MG63 (cell line): ENCODE results near the gene MAGEA6. TPM values are rescaled to one million over a fixed set of nuclear protein-coding genes. Genes with fewer than 3 reads are reported as not detected.
"Not testable (repeated sequence)": the region's sequence is repeated elsewhere in the genome, so short reads cannot be mapped to it uniquely, and the experiment has no call there.

Experiments used
- DNase-seq: peaks from one replicate; pipeline ENCODE4 v3.0.0-alpha.2; 2020
- H3K27me3 ChIP-seq: fragments of 250-450 bp; sonication (Bioruptor Pico); 2 replicates; pipeline ENCODE4 v1.5.1; 2020; ENCODE audit warnings: mild to moderate bottlenecking, moderate library complexity
- H3K36me3 ChIP-seq: fragments of 250-450 bp; sonication (Bioruptor Pico); 2 replicates; pipeline ENCODE4 v1.5.1; 2020; ENCODE audit warnings: mild to moderate bottlenecking, moderate library complexity
- H3K4me3 ChIP-seq: fragments of 250-450 bp; sonication (Bioruptor Pico); 2 replicates; pipeline ENCODE4 v1.5.1; 2020; ENCODE audit warnings: mild to moderate bottlenecking, moderate library complexity
- H3K9me3 ChIP-seq: fragments of 250-450 bp; sonication (Bioruptor Pico); 2 replicates; pipeline ENCODE4 v1.5.1; 2020; ENCODE audit warnings: mild to moderate bottlenecking, moderate library complexity
- total RNA-seq: library from RNA; depleted of rRNA; stranded (reverse); fragments of >200 nt; shearing (Covaris generic); gene quantifications from 2 replicates; pipeline ENCODE4 v1.2.3, GENCODE V29; 2014; ENCODE audit warnings: low replicate concordance; rRNA removed

MAGEA6 gene
- total RNA-seq = not detected in 2 replicates

- not testable (repeated sequence) for H3K27me3 ChIP-seq, H3K9me3 ChIP-seq, H3K4me3 ChIP-seq, DNase-seq, H3K36me3 ChIP-seq
These were observed at the start of gene MAGEA6 for GRCh38 chrX:152769549-152770289. Gene MAGEA6, minus strand, starts transcription at chrX:152769689. Its CDS starts 2,039 bp downstream, at chrX:152767650.

- H3K9me3 ChIP-seq = no peaks in the 10 kb centered on the region
- no peaks in the 10 kb centered on the region for H3K36me3 ChIP-seq
- DNase-seq = no peak
- H3K4me3 ChIP-seq = no peak overlapping the region
- no peaks in the 10 kb centered on the region for H3K27me3 ChIP-seq
These were observed 49.8 kb upstream of the MAGEA6 start for GRCh38 chrX:152819266-152819665.

GRCh38 chrX:152818356-152818755, 48.9 kb upstream of the MAGEA6 start:
- no peaks in the 10 kb centered on the region for H3K9me3 ChIP-seq
- DNase-seq = no peak
- H3K4me3 ChIP-seq = no peak overlapping the region
- H3K27me3 ChIP-seq = no peaks in the 10 kb centered on the region
- H3K36me3 ChIP-seq = no peaks in the 10 kb centered on the region

- peak; percentile 36 for DNase-seq
- no peaks in the 10 kb centered on the region for H3K9me3 ChIP-seq
- no peak overlapping the region for H3K4me3 ChIP-seq
- H3K27me3 ChIP-seq = no peaks in the 10 kb centered on the region
- H3K36me3 ChIP-seq = no peaks in the 10 kb centered on the region
These were observed 47.7 kb upstream of the MAGEA6 start for GRCh38 chrX:152817078-152817764.

GRCh38 chrX:152814048-152814447, 44.6 kb upstream of the MAGEA6 start:
- H3K36me3 ChIP-seq = no peaks in the 10 kb centered on the region
- H3K27me3 ChIP-seq = no peaks in the 10 kb centered on the region
- no peak for DNase-seq
- H3K4me3 ChIP-seq = no peak overlapping the region
- H3K9me3 ChIP-seq = no peaks in the 10 kb centered on the region

- Histone ChIP-seq H3K27me3 (no peaks in the 10 kb centered on the region), H3K9me3 (no peaks in the 10 kb centered on the region), H3K36me3 (no peaks in the 10 kb centered on the region), H3K4me3 (no peak overlapping the region)
- no peak for DNase-seq
These were observed 43.7 kb upstream of the MAGEA6 start for GRCh38 chrX:152813206-152813605.

- DNase-seq = no peak
- H3K27me3 ChIP-seq = no peaks in the 10 kb centered on the region
- no peaks in the 10 kb centered on the region for H3K36me3 ChIP-seq
- H3K4me3 ChIP-seq = no peak overlapping the region
- H3K9me3 ChIP-seq = no peaks in the 10 kb centered on the region
These were observed 40.9 kb upstream of the MAGEA6 start for GRCh38 chrX:152810403-152810802.

GRCh38 chrX:152806035-152806434, 36.5 kb upstream of the MAGEA6 start:
- H3K4me3 ChIP-seq = no peak overlapping the region
- H3K27me3 ChIP-seq = no peaks in the 10 kb centered on the region
- DNase-seq = no peak
- H3K9me3 ChIP-seq = no peaks in the 10 kb centered on the region
- no peaks in the 10 kb centered on the region for H3K36me3 ChIP-seq

- Histone ChIP-seq H3K36me3 (no peaks in the 10 kb centered on the region), H3K4me3 (no peak overlapping the region), H3K27me3 (no peaks in the 10 kb centered on the region), H3K9me3 (no peaks in the 10 kb centered on the region)
- no peak for DNase-seq
These were observed 29.5 kb upstream of the MAGEA6 start for GRCh38 chrX:152798945-152799344.

- not testable (repeated sequence) for H3K9me3 ChIP-seq, DNase-seq, H3K27me3 ChIP-seq, H3K4me3 ChIP-seq, H3K36me3 ChIP-seq
These were observed 17.6 kb upstream of the MAGEA6 start for GRCh38 chrX:152787062-152787461.

- H3K36me3 ChIP-seq, H3K27me3 ChIP-seq, DNase-seq, H3K9me3 ChIP-seq, H3K4me3 ChIP-seq: not testable (repeated sequence)
These were observed 2.9 kb downstream of the MAGEA6 start for GRCh38 chrX:152766562-152766961.

- H3K36me3 ChIP-seq, H3K4me3 ChIP-seq, H3K27me3 ChIP-seq, DNase-seq, H3K9me3 ChIP-seq: not testable (repeated sequence)
These were observed 7.9 kb downstream of the MAGEA6 start for GRCh38 chrX:152761582-152761981.

GRCh38 chrX:152759544-152759943, 9.9 kb downstream of the MAGEA6 start:
- DNase-seq, H3K36me3 ChIP-seq, H3K9me3 ChIP-seq, H3K27me3 ChIP-seq, H3K4me3 ChIP-seq: not testable (repeated sequence)

GRCh38 chrX:152758918-152759317, 10.6 kb downstream of the MAGEA6 start, which contains the start of gene CSAG3:
Gene CSAG3, plus strand, starts transcription at chrX:152759218.
- not testable (repeated sequence) for H3K4me3 ChIP-seq, H3K36me3 ChIP-seq, H3K27me3 ChIP-seq, H3K9me3 ChIP-seq, DNase-seq

GRCh38 chrX:152754871-152755270, 14.6 kb downstream of the MAGEA6 start:
- DNase-seq, H3K27me3 ChIP-seq, H3K36me3 ChIP-seq, H3K4me3 ChIP-seq, H3K9me3 ChIP-seq: not testable (repeated sequence)

GRCh38 chrX:152753686-152754650, 15.5 kb downstream of the MAGEA6 start, which contains the start of gene MAGEA2:
Gene MAGEA2, minus strand, starts transcription at chrX:152753842. Its CDS starts 2,479 bp downstream, at chrX:152751363.
- DNase-seq, H3K27me3 ChIP-seq, H3K4me3 ChIP-seq, H3K9me3 ChIP-seq, H3K36me3 ChIP-seq: not testable (repeated sequence)

GRCh38 chrX:152738560-152738959, 30.9 kb downstream of the MAGEA6 start:
- H3K9me3 ChIP-seq = no peaks in the 10 kb centered on the region
- no peaks in the 10 kb centered on the region for H3K27me3 ChIP-seq
- no peak overlapping the region for H3K4me3 ChIP-seq
- DNase-seq = no peak
- H3K36me3 ChIP-seq = no peaks in the 10 kb centered on the region
